CD4-positive, alpha-beta T cell treated with Interleukin-6 at 100 ng/mL for 8 hours (primary cell): ENCODE measurements around the gene SAP130.
"Not testable (repeated sequence)": the region's sequence is repeated elsewhere in the genome, so short reads cannot be mapped to it uniquely, and the experiment has no call there.

Experiments used
- DNase-seq: peaks from one replicate; pipeline ENCODE4 v3.0.0-alpha.2; 2020; ENCODE audit warnings: mixed read lengths, low spot score

The SAP130 gene

DNA sequence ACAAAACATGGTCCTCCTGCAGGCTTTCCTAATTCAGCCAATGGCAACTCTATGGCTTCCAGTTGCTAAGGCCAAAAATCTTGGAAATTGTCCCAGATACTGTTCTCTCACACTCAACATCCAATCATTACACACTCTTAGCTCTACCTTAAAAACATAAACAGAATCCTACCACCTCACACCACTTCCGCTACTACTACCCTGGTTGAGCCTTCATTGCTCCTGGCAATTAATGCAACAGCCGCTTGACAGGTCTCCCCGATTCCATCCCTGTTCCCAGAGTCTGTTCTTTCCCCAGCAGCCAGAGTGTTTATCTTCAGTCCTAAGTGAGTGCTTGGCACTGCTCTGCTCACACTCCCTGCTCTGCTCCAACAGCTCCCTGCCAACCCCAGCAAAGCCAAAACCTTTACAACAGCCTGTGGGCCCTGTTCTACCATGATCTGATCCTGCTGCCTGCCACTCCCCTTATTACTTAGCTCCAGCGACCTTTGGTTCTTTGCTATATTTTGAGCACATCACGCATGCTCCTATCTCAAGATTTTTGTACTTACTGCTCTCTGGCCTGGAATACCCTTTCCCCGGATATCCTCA is 74.6 kb downstream of the SAP130 start:
- no peak for DNase-seq

DNA sequence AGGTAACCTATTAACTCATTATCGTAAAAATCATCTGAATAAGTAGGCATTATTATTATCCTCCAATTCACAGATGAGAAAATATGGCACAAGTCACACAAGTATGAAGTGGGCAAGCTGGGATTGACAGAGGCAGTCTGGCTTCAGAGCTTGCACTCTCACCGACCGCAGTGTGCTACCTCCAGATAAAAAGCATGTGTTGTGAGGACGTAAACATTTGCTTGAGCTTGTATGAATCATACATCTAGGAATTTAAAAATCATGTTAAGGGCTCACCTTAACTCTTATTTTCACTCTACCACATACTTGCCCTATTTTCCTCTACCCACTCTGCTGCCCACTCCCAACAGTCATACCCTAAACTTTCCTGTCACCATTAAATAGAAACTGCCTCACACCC is 76.8 kb downstream of the SAP130 start:
- DNase-seq, result no peak

DNA sequence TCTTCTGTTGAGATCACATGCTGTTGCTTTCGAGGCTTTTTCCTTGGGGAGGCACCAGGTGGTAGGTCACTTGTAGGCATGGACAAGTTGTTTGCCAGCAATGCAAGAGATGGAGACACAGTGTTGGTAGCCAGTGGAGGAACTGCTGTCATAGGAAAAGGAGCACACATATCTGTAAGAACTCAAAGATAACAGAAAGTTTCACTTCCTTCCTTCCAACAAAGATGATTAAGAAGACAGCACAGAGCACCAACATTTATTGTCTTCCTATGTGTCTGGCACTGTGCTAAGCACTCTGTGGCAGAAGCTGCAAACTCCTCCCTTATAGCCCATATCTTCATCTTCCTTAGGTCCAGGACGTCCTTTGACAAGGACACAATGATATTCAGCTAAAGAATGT is 77.6 kb downstream of the SAP130 start:
- DNase-seq, result no peak

DNA sequence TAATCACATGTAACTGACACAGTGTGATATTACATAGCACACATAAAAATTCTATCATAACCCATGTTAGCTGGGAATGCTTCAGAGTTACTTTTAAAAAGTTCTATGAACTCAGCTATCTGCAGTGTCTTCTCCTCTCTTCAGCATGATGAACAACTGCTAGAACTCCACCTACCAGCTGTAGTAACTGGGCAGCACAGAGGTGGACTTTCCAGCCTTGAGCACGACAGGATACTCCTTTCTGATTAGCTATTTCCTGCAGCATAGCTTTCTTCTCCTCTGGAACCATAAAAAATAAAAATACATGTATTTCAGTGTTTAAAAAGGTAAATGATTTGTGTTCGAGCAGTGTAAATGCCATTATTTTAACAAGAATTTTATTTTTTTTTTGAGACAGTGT is 82.6 kb downstream of the SAP130 start:
- no peak for DNase-seq

DNA sequence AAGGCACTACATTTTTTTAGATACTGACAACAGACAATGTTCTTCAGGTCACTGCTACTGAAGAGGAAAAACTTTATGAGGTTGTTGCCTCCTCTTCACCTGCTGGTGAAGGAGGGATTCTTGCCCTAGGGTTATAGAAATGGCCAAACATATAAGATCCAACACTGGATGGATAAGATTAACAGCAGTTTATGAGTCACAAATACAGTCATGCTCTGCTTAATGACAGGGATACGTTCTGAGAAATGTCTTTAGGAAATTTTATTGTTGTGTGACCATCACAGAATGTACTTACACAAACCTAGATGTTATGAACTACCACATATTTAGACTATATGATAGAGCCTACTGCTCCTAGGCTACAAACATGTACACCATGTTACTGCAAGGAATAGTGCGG is 84.7 kb downstream of the SAP130 start:
- DNase-seq, result no peak

DNA sequence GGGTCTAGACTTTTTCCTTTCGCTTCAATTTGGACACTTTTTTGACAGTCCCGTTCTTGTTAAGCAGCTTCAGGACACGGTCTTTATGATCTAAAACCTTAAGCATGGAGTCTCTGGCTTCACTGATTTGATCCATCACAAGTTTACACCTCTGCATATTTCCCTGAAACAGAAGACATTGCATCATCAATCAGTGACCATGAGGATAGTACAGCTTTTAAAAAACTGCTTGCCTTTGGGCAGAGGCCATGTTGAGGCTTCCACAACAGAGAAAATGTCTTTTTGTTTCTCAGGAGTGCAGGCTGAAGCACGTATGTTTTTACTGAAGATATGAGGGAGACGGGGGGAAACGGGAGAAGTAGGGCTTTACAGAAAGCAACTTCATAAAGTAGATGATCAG is 85.9 kb downstream of the SAP130 start:
- DNase-seq, result no peak

DNA sequence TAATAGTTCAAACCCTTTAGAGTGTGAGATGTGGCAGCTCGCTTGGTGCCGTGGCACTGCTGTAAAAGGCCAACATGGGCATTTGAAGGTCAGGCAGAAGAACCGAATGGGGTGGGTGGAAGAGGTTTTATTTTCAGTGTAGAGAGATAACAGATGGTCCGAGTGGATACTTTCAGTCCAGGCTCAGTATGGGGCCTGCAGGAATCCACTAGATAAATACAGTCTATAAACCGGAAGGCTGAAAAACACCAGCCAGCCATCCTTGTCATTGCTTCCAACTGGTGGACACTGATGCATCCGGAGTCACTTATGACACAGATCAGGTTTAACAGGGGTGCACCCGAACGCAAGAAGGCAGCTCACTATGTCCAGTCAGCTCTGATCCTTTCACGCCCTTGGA is 86.4 kb downstream of the SAP130 start:
- no peak for DNase-seq

DNA sequence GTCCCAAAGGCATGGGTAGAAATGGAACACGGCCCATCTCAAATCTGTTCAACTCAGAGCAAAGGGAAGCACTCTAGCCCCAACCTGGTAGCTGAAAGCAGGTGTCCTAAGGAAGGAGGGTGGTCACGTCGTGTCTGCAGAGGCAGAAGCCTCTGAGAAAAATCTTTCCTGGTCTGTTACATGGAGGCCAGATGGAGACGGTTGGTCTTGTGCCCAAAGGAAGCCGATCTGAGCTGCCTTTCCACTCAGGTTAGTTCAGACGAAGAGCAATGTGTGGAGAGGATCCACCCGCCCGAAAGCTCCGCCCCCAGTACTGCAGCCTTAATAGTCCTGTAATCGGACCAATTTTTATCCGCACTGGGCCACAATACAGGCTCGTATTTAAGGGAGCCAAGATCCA is 87.2 kb downstream of the SAP130 start:
- no peak for DNase-seq

DNA sequence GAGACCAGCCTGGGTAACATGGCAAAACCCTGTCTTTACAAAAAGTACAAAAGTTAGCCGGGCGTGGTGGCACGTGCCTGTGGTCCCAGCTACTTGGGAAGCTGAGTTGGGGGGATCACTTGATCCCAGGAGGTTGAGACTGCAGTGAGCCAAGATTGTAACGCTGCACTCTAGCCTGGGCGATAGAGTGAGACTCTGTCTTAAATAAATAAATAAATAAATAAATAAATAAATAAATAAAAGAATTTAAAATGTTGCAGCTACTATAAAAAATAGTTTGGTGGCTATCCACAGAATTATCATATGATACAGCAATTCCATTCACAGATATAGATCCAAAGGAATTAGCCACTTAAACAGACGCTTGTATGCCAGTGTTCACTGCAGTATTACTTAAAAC is 92.5 kb downstream of the SAP130 start:
- no peak for DNase-seq

DNA sequence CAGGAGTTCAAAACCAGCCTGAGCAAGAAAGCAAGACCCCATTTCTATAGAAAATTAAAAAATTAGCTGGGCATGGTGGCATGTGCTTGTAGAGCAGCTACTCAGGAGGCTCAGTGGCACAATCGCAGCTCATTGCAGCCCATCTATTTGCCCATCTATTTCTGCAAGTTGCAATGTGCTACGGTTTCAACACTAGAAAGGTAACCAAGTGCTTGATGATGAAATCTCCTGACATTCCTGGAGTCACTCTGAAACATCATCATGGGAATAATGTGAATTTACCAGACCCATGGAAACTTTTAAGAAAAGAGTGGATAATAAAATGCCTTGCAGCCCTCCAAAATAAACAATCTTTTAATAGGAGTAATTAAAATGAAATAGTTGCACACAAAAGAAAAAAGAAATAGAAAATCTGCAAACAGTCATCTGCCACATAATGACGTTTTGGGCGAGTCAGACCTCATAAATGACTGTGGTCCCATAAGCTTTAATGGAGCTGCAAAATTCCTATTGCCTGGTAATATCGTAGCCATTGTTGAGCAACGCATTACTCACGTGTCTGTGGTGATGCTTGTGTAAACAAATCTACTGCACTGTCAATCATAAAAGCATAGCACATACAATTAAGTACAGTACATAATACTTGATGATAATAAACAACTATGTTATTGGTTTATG is 95.5 kb downstream of the SAP130 start:
- no peak for DNase-seq

DNA sequence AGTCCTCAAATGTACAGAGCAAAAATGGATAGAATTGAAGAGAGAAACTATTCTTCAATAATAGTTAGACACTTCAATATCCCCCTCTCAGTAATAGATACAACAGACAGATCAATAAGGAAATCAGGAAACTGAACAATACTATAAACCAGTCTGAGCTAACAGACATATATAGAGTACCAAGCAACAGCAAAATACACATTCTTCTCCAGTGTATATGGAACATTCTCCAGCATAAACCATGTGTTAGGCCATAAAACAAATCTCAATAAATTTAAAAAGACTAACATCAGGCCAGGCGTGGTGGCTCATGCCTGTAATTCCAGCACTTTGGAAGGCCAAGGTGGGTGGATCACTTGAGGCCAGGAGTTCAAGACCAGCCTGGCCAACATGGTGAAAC is 98.4 kb downstream of the SAP130 start:
- DNase-seq, result no peak

DNA sequence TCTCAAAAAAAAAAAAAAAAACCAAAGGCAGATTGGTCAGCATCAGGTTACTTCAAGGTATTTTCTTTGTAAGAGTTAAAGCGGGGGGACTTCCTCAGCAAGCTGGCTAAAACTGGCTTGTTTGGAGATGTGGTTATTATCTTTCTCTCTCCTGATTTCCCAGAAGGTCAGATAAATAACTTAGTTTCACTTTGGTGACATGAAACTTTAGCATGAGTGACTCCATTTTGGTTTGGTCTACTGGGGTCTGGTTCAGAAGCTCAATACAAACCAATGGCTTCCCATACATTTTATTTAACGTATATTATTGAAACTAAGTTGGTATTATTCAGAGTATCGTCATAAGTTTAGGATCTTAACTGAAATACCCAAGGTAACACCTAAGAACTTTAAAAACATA is 100.5 kb downstream of the SAP130 start:
- no peak for DNase-seq

DNA sequence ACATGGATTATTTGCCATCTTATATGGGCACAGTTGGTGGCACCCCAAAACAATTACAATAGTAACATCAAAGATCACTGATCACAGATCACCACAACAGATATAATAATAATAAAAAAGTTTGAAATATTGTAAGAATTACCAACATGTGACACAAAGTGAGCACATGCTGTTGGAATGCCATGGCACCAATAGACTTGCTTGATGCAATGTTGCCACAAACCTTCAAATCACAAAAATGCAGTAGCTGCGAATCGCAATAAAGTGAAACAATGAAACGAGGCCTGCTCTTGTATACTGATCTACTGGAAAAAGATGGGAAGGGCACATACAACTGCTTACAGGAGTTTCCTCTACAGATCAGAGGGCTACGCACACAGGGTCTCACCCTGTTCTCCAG is 109.9 kb downstream of the SAP130 start:
- no peak for DNase-seq

DNA sequence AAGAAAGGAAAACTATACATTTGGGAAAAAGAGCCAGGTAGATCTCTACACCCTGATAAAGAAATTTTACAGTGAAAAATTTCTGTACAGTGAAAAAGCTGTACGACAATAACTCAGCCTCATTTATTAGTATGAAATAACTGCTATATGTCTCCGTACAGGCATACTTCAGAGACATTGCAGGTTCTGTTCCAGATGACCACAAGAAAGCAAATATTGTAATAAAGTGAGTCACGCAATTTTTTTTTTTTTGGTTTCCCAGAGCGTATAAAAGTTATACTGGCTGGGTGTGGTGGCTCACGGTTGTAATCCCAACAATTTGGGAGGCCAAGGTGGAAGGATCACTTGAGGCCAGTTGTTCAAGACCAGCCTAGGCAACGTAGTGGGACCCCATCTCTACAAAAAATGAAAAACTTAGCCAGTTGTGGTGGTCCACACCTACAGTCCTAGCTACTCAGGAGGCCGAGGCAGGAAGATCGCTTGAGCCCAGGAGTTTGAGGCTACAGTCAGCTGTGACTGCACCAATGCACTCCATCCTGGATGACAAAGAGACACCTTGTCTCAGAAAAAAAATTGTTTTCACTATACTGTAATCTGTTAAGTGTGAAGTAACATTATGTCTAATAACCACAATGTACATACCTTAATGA is 113.9 kb downstream of the SAP130 start:
- DNase-seq, result no peak

DNA sequence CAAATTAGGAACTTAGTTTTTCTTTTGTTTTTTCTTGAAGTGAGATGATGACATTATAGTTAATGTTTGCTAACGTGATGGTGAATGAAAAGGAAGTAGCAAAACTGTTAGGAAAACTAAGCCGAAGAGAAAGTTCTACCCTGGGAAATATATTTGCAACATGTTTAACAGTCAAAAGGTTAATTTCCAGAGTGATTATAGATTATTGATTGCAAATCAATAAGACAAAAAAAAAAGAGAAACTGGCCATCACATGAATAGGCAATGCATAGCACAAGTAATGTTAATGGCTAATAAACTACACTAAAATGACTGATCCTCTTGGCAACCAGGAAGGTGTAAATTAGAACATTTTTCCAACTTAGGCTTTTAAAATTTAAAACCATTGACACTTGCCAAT is 116.1 kb downstream of the SAP130 start:
- DNase-seq, result no peak

DNA sequence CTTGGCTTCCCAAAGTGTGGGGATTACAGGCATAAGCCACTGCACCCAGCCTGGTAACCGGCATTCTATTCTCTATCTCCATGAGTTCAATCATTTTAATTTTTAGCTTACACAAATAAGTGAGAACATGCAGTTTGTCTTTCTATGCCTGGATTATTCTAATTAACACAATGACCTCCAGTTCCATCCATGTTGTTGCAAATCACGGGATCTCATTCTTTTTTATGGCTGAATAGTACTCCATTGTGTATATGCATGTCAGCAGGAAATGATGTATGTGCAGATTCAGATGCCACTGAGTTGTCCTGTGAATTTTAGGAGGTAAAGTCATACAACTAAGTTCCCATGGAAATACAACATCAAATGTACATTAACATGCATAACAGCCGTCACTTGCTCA is 117.4 kb downstream of the SAP130 start:
- DNase-seq, result no peak

DNA sequence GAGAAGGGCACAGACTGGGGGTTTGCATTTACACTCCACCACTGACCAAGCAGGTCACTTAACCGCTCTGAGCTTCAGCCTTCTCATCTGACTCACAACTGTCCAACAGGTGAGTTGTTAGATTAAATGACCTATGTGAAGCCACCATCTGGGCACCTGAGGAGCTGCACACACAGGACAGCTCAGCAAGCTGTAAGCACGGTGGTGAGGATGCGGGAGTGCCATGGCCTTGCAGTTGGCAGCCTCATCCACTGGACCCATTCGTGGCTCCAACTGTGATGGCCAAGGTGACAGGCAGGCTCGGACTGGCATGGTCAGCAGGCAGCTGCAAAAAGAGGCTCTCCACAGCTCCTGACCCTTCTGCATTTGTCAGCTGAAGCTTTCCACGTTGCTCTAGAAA is 118.8 kb downstream of the SAP130 start:
- DNase-seq, result no peak

DNA sequence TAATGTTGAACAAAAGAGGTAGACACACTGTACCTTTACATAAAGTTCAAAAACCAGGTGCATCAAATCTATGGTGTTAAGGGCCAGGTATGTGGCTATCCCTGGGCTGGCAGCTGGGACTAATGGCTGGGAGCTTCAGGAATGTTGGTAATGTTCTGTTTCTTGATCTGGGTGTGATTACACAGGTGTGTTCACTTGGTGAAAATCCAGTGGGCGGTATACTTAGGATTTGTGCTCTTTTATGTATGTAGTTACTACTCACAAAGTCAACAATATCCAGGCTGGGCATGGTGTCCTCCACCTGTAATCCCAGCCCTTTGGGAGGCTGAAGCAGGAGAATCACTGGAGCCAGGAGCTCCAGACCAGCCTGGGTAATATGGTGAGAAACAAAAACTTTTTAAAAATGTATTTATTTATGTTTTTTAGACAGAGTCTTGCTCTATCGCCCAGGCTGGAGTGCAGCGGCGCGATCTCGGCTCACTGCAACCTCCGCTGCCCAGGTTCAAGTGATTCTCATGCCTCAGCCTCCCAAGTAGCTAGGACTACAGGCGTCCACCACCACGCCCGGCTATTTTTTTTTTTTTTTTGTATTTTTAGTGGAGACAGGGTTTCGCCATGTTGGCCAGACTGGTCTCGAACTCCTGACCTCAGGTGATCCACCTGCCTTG is 120.0 kb downstream of the SAP130 start:
- not testable (repeated sequence) for DNase-seq

DNA sequence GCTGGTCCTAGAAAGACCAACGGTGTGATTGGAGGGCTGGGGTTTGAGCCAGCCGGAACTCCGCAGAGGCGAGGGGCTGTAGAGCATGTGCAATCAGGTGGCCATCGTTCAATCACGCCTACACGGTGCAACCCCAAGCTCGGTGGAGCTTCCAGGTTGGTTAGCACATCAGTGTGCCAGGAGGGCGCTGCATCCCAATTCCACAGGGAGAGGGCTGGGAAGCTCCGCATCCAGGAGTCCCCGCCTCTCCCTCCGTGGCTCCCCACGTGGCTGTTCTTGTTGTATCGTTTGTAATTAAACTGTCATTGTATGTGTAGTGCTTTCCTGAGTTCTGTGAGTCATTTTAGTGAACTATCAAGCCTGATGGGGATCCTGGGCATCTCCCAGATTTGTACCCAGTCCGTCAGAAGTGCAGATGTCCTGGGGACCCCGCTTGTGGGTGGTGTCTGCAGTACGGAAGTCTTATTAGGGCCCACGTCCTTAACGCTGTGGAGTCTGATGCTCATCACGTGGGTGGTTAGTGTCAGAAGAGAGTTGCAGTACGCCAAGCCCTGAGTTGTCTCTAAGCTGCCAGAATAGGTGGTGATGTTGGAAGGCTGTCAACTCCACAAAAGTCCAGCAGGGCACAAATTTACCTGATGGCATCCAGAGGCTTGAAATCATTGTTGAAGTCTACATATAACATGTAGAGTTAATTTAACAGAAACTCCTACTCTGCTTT is 121.5 kb downstream of the SAP130 start:
- DNase-seq, result no peak

DNA sequence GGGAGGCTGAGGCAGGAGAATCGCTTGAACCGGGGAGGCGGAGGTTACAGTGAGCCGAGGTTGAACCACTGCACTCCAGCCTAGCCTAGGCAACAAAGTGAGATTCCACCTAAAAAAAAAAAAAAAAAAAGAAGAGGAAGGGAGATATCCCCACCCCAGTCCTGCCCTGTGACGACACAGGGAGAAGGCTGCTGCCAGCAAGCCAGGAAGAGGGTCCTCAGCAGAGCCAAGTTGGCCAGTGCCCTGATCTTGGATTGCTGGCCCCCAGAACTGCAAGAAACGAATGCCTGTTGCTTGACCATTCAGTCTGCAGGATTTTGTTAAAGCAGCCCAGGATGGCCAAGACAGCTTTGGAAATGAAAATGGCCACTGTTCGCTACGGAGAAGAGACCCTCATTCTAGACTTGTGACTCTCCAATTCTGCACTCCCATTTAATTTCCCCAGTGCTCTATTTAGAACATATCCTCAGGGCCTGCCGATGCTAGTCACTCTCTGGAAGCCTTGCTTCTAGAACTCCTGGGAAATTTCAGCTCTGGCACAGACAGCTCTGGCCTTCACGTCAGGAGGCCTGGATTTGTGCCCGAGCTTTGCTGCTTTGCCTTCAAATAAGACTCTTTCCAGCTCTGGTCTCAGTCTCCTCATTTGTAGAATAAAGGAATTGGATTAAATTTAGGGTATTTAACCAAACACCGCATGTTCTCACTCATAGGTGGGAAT is 126.4 kb downstream of the SAP130 start:
- no peak for DNase-seq

DNA sequence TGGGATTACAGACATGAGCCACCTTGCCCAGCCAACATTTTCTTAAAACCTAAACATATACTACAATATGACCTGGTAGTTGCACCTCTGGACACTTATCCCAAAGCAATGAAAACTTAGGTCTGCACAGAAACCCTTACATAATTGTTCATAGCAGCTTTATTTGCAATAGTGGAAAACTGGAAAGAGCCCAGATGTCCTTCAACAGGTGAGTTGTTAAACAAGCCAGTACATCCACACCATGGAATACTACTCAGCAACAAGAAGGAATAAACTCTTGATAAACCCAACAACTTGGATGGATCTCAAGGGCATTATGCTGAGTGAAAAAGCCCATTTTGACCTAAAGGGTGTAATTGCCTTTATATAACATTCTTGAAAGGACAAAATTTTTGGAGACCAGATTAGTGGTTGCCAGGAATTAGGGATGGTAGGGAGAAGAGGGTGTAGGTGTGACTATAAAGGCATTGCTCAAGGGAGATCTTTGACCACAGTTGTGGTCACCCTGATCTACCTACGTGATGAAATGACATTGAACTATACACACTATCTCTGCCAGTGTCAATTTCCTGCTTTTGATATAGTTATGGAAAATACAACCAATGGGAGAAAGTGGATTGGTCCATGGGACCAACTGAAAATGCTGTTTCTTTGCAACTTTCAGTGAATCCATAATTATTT is 130.2 kb downstream of the SAP130 start:
- no peak for DNase-seq
